WERI-Rb-1 (cell line): ENCODE data around the gene PSENEN.

Source experiments
- DNase-seq: peaks from one replicate; pipeline ENCODE4 v3.0.0-alpha.2; 2020
- H3K27ac ChIP-seq: fragments of 250-450 bp; sonication (Bioruptor Pico); 2 replicates; pipeline ENCODE4 v1.5.1; 2020; ENCODE audit warnings: mild to moderate bottlenecking, moderate library complexity
- H3K27me3 ChIP-seq: fragments of 250-450 bp; sonication (Bioruptor Pico); 2 replicates; pipeline ENCODE4 v1.5.1; 2021; ENCODE audit warnings: mild to moderate bottlenecking, low read depth, moderate library complexity; ENCODE audit not compliant: insufficient read depth, severe bottlenecking
- H3K36me3 ChIP-seq: fragments of 250-450 bp; sonication (Bioruptor Pico); 2 replicates; pipeline ENCODE4 v1.5.1; 2020; ENCODE audit warnings: mild to moderate bottlenecking, moderate library complexity
- H3K4me3 ChIP-seq: 2 replicates; pipeline ENCODE4 v1.5.1; 2011; ENCODE audit warnings: low read depth, mild to moderate bottlenecking, control low read depth, low read length
- H3K9me3 ChIP-seq: fragments of 250-450 bp; sonication (Bioruptor Pico); 2 replicates; pipeline ENCODE4 v1.5.1; 2021; ENCODE audit warnings: mild to moderate bottlenecking, moderate library complexity; ENCODE audit not compliant: severe bottlenecking
- CTCF ChIP-seq: IDR thresholded peaks from 2 replicates; pipeline ENCODE4 v1.5.1; 2011; ENCODE audit warnings: low read depth, mild to moderate bottlenecking, control low read depth, inconsistent platforms, low read length

Gene PSENEN

DNA sequence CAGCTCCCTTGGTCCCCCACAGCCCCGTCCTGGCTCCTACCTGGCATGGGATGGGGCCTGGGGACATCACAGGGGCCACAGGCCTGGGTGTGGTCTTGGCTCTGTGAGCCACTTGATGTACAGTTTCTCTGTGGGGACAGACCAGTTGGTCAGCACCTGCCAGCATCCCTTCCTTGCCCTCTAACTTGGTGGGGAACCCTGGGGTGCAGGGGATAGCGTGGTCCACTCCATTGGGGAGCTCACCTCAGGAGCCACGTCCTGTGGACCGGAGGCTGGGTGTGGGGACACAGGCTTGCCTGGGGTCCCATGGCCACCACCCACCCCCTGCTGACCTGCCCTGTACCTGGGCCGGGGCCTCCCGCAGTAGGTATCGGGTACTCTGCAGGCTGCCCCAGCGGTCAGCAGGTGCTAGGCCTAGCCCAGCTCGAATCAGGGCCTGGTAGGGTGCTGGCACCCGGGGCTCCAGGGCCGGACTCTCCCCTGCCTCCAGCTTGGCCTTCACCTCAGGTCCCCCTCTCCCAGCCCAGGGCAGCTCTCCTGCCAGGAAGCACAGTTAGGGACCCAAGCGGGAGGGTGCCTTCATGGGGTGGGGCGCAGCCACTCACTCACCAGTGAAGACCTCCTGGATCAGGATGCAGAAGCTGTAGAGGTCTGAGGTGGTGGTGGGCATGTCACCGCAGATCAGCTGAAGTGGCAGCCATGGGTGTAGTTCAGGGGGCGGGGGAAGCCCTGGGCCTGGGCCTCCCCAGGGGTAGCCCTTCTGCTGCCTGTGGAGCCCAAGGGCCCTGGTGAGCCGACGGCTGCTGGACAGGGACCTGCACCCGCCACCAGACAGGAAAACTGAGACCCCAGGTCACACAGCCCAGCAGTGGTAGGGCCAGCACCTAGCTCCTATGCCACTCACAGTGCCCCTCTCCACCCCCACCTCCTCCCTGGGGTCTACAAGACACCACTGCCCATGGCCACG is 44.8 kb downstream of the PSENEN start:
- no peak for TF ChIP-seq CTCF
- peaks cover 25% of the 10 kb centered on the region for H3K36me3 ChIP-seq
- no peak overlapping the region for H3K4me3 ChIP-seq
- no peaks in the 10 kb centered on the region for H3K27me3 ChIP-seq
- peak overlapping the region; percentile 40; the same call in 1 of the 2 replicates for H3K27ac ChIP-seq
- no peak for DNase-seq
- H3K9me3 ChIP-seq = no peaks in the 10 kb centered on the region

- H3K9me3 ChIP-seq = no peaks in the 10 kb centered on the region
- peak overlapping the region; percentile 40; the same call in 1 of the 2 replicates for H3K27ac ChIP-seq
- H3K27me3 ChIP-seq = no peaks in the 10 kb centered on the region
- peaks cover 16% of the 10 kb centered on the region for H3K36me3 ChIP-seq
- peak; percentile 77 for DNase-seq
- TF ChIP-seq CTCF = peak; percentile 85
- H3K4me3 ChIP-seq = no peak overlapping the region
Measured at GRCh38 chr19:35790981-35791813, 45.7 kb downstream of the PSENEN start.

DNA sequence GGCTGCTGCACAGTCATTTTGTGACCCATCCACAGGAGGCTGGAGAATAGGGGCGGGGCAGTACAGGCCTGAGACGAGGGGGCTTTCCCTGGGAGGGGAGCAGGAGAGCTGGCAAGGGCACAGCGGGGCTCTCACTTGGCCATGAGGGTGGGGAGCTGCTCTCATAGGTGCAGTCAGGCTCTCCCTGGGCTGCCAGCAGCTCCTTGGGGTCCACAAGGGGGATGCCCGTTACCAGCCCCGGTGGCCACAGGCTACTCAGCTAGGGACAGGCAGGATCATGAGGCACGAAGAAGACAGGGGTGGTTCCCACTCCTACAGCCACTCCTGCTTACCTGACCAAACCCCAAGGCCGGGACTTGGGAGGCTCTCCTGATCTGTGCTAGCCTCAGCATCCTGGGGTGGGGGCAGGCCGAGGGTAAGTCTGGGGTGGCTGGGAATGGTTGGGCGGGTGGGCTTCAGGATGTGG is 46.4 kb downstream of the PSENEN start:
- Histone ChIP-seq H3K27me3 (no peaks in the 10 kb centered on the region), H3K9me3 (no peaks in the 10 kb centered on the region), H3K36me3 (peaks cover 13% of the 10 kb centered on the region; the same call in 1 of the 2 replicates), H3K4me3 (no peak overlapping the region), H3K27ac (no peak overlapping the region)
- DNase-seq = no peak
- TF ChIP-seq CTCF = no peak

DNA sequence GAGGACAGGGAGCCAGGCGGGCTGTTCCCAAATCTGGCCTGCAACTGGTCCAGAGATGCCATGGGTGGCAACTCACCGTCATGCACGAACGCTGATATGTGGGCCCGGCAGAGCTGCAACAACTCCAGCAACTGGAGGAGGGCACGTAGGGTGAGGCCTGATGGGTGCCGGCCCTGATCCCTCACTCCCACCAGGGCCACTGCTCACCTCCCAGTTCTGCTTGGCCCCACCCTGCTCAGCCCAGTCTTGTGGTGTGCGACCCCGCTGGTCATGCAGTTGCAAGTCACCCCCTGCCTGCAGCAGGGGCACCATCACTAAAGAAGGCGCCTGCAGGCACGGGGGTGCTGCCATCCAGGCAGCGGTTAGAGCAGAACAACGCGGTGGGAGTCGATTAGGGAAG is 46.9 kb downstream of the PSENEN start:
- H3K27ac ChIP-seq = no peak overlapping the region
- no peaks in the 10 kb centered on the region for H3K27me3 ChIP-seq
- no peak for TF ChIP-seq CTCF
- no peaks in the 10 kb centered on the region for H3K9me3 ChIP-seq
- no peak overlapping the region for H3K4me3 ChIP-seq
- peaks cover 11% of the 10 kb centered on the region; the same call in 1 of the 2 replicates for H3K36me3 ChIP-seq
- DNase-seq = no peak

- Histone ChIP-seq H3K36me3 (peaks cover 7% of the 10 kb centered on the region; the same call in 1 of the 2 replicates), H3K27ac (no peak overlapping the region), H3K9me3 (no peaks in the 10 kb centered on the region), H3K27me3 (no peaks in the 10 kb centered on the region), H3K4me3 (no peak overlapping the region)
- TF ChIP-seq CTCF = no peak
- no peak for DNase-seq
Measured at GRCh38 chr19:35792888-35793287, 47.4 kb downstream of the PSENEN start.
